Smooth muscle cell (in vitro differentiated cells): ENCODE measurements around the gene ATG2A. TPM values are rescaled to one million over a fixed set of nuclear protein-coding genes. Genes with fewer than 3 reads are reported as not detected.

Experiments used
- DNase-seq: peaks from one replicate; lab custom pipeline; 2025; ENCODE audit not compliant: unreplicated experiment; lab: John Stamatoyannopoulos, UW
- H2AFZ ChIP-seq: fragments of 200-600 bp; sonication (generic); 2 replicates; pipeline ENCODE4 v1.6.0; 2016; ENCODE audit warnings: antibody characterized with exemption, low read depth, mild to moderate bottlenecking
- H3F3A ChIP-seq: fragments of 200-600 bp; sonication (generic); 2 replicates; pipeline ENCODE4 v1.6.0; 2017; ENCODE audit warnings: antibody characterized with exemption, low read depth
- H3K27ac ChIP-seq: fragments of 200-600 bp; sonication (generic); 2 replicates; pipeline ENCODE4 v1.5.1; 2016; ENCODE audit warnings: low read depth, mild to moderate bottlenecking
- H3K27me3 ChIP-seq: fragments of 200-600 bp; sonication (generic); 2 replicates; pipeline ENCODE4 v1.6.1; 2016; ENCODE audit warnings: low read depth, mild to moderate bottlenecking
- H3K36me3 ChIP-seq: fragments of 200-600 bp; sonication (generic); 2 replicates; pipeline ENCODE4 v1.5.1; 2016; ENCODE audit warnings: low read depth
- H3K4me1 ChIP-seq: fragments of 200-600 bp; sonication (generic); 2 replicates; pipeline ENCODE4 v1.5.1; 2016; ENCODE audit warnings: low read depth
- H3K4me2 ChIP-seq: fragments of 200-600 bp; sonication (generic); 2 replicates; pipeline ENCODE4 v1.6.0; 2016; ENCODE audit warnings: mild to moderate bottlenecking
- H3K4me3 ChIP-seq: fragments of 200-600 bp; sonication (generic); 2 replicates; pipeline ENCODE4 v1.5.1; 2016; ENCODE audit warnings: mild to moderate bottlenecking
- H3K79me2 ChIP-seq: fragments of 200-600 bp; sonication (generic); 2 replicates; pipeline ENCODE4 v1.6.0; 2016; ENCODE audit warnings: low read depth, mild to moderate bottlenecking
- H3K9ac ChIP-seq: fragments of 200-600 bp; sonication (generic); 2 replicates; pipeline ENCODE4 v1.6.0; 2016; ENCODE audit warnings: low read depth
- H3K9me3 ChIP-seq: fragments of 200-600 bp; sonication (generic); replicated peaks from 2 replicates; pipeline ENCODE4 v1.5.1; 2016; ENCODE audit warnings: low read depth
- H4K20me1 ChIP-seq: fragments of 200-600 bp; sonication (generic); 2 replicates; pipeline ENCODE4 v1.6.0; 2016; ENCODE audit warnings: low read depth
- WGBS: methylation state at CpG from one replicate; pipeline ENCODE4 v1.1.7; 2016; ENCODE audit warnings: low lambda C conversion rate; 5-methylcytosine and 5-hydroxymethylcytosine counted together
- polyA plus RNA-seq: library from polyadenylated mRNA; unstranded; fragments of >200 nt; fragmentation: Nextera tagmentation; extraction: Ambion mirVana; gene quantifications from 2 replicates; pipeline ENCODE4 v1.2.1, GENCODE V29; 2016
- total RNA-seq: library from RNA; depleted of rRNA; stranded (reverse); fragments of >200 nt; gene quantifications from 2 replicates; pipeline ENCODE4 v1.2.3, GENCODE V29; 2014
- TF ChIP-seq, protein P1 (sequence below): fragments of 200-600 bp; sonication (generic); IDR thresholded peaks from 2 replicates; pipeline ENCODE4 v1.5.1; 2017; ENCODE audit warnings: borderline replicate concordance, mild to moderate bottlenecking, antibody characterized with exemption; ENCODE audit not compliant: insufficient read depth, poor library complexity, severe bottlenecking

The ATG2A gene
- total and polyA plus RNA-seq, 2 experiments from 2014 or later, result 4.9 to 6.2 TPM

- no peaks in the 10 kb centered on the region for H3K9me3 ChIP-seq
- 94% methylated on average over 6 of the region's 6 CpGs for WGBS
- no peak for DNase-seq
- no peak overlapping the region for H2AFZ ChIP-seq
- TF ChIP-seq, protein P1, sequence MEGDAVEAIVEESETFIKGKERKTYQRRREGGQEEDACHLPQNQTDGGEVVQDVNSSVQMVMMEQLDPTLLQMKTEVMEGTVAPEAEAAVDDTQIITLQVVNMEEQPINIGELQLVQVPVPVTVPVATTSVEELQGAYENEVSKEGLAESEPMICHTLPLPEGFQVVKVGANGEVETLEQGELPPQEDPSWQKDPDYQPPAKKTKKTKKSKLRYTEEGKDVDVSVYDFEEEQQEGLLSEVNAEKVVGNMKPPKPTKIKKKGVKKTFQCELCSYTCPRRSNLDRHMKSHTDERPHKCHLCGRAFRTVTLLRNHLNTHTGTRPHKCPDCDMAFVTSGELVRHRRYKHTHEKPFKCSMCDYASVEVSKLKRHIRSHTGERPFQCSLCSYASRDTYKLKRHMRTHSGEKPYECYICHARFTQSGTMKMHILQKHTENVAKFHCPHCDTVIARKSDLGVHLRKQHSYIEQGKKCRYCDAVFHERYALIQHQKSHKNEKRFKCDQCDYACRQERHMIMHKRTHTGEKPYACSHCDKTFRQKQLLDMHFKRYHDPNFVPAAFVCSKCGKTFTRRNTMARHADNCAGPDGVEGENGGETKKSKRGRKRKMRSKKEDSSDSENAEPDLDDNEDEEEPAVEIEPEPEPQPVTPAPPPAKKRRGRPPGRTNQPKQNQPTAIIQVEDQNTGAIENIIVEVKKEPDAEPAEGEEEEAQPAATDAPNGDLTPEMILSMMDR, result no peak
- H3K4me1 ChIP-seq, result peaks cover 34% of the 10 kb centered on the region
- H3K4me2 ChIP-seq, result no peak overlapping the region
- H3K9ac ChIP-seq, result no peak overlapping the region
- H4K20me1 ChIP-seq, result peaks cover 64% of the 10 kb centered on the region
- H3K27ac ChIP-seq, result no peak overlapping the region
- peaks cover 20% of the 10 kb centered on the region for H3F3A ChIP-seq
- no peaks in the 10 kb centered on the region for H3K27me3 ChIP-seq
- peaks cover 72% of the 10 kb centered on the region for H3K79me2 ChIP-seq
- H3K4me3 ChIP-seq, result no peak overlapping the region
- H3K36me3 ChIP-seq, result no peaks in the 10 kb centered on the region
These were observed 55.6 kb downstream of the ATG2A start for GRCh38 chr11:64861227-64861975.

- H3K9ac ChIP-seq, result no peak overlapping the region
- peaks cover 57% of the 10 kb centered on the region for H4K20me1 ChIP-seq
- no peak overlapping the region for H3K4me2 ChIP-seq
- no peaks in the 10 kb centered on the region for H3K36me3 ChIP-seq
- DNase-seq, result no peak
- H3F3A ChIP-seq, result peaks cover 14% of the 10 kb centered on the region
- H3K4me3 ChIP-seq, result no peak overlapping the region
- no peaks in the 10 kb centered on the region for H3K27me3 ChIP-seq
- H3K79me2 ChIP-seq, result peaks cover 59% of the 10 kb centered on the region
- no peak overlapping the region for H2AFZ ChIP-seq
- TF ChIP-seq, protein P1, result no peak
- no peaks in the 10 kb centered on the region for H3K9me3 ChIP-seq
- 97% methylated on average over 33 of the region's 33 CpGs for WGBS
- H3K4me1 ChIP-seq, result peaks cover 28% of the 10 kb centered on the region
- no peak overlapping the region for H3K27ac ChIP-seq
These were observed 57.2 kb downstream of the ATG2A start for GRCh38 chr11:64859542-64860414.

DNA sequence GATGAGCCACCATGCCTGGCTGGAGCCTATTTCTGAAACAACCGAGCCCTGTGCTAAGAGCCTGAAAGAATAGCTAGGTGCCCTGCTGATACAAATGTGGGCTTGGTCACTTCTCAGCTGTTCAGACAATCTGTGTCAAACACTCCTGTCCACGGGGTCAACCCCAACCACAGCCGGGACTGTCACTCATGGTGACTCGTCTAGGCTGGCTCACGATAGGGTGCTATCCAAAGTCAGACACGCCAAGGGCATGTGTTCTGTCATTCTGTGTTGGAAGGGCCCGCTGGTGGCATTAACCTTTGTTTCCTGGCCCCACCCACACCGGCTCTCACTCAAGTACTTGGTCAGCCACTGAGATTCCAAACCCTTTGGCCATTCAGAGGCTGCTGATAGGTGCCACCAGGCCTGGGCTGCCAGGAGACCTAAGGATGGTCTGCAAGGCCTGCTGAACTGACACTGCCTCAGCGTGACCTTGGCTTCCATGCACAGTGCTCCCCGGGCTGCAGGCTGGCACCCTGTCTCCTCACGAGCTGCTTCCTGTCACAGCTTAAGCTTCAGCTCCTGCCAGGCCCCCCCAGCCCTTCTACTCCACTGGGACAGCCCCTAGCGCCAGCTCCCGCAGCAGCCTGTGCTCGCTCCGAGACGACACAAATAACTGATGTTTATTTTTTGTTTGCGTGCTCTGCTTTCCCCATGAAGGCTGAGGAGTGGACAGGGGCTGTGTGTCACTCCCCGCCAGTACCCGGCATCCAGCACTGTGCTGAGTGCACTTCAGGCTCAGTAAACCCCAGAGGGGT is 58.3 kb downstream of the ATG2A start:
- Histone ChIP-seq H2AFZ (no peak overlapping the region), H3K4me2 (no peak overlapping the region), H3K27me3 (no peaks in the 10 kb centered on the region), H3K9ac (no peak overlapping the region), H3K27ac (no peak overlapping the region), H3K4me1 (peaks cover 18% of the 10 kb centered on the region), H3K4me3 (no peak overlapping the region), H3K79me2 (peaks cover 53% of the 10 kb centered on the region), H3F3A (peaks cover 16% of the 10 kb centered on the region), H3K9me3 (no peaks in the 10 kb centered on the region), H3K36me3 (no peaks in the 10 kb centered on the region), H4K20me1 (peaks cover 49% of the 10 kb centered on the region)
- 91% methylated on average over 19 of the region's 19 CpGs for WGBS
- DNase-seq, result no peak
- TF ChIP-seq, protein P1, result no peak
